HepG2 (cell line): ENCODE measurements around the gene BCO2. TPM values are rescaled to one million over a fixed set of nuclear protein-coding genes. Genes with fewer than 3 reads are reported as not detected.

Source experiments
- ATAC-seq: fragments of 200-7000 bp; cut with Tn5 transposase; 3 replicates; pipeline ENCODE4 v1.9.1; 2020; ENCODE audit warnings: mild to moderate bottlenecking, moderate library complexity
- BruUV-seq: library from RNA; stranded (reverse); fragments of 400-500 nt; replicated peaks from 2 replicates; lab custom pipeline; 2021; lab: Mats Ljungman, UMichigan
- CTCF ChIA-PET: fragments of 300-600 bp; formaldehyde crosslinking; extraction: SDS; loops from one replicate; lab custom pipeline; 2021; ENCODE audit warnings: low total read pairs, inconsistent platforms, low intra/inter-chr PET ratio; lab: Yijun Ruan, JAX
- POLR2A ChIA-PET: fragments of 350-600 bp; sonication (Branson Sonifier 250); formaldehyde crosslinking; loops from one replicate; lab custom pipeline; 2020; ENCODE audit warnings: antibody characterized with exemption, inconsistent platforms; lab: Yijun Ruan, JAX
- DNase-seq: peaks from one replicate; pipeline ENCODE4 v3.0.0-alpha.2; 2015; ENCODE audit warnings: low spot score
- FAIRE-seq: peaks from 3 replicates; lab custom pipeline; 2011; peaks lifted over from hg19 to GRCh38; lab: Jason Lieb, UNC
- H2AFZ ChIP-seq: one replicate; pipeline ENCODE4 v1.6.1; 2011; ENCODE audit warnings: low read length, inconsistent platforms
- H3K27ac ChIP-seq: fragments of 300-600 bp; 3 replicates; pipeline ENCODE4 v1.8.0; 2011; ENCODE audit warnings: mixed run types, mild to moderate bottlenecking, mixed read lengths, low read length, inconsistent platforms; ENCODE audit not compliant: insufficient read depth; ENCODE audit errors: extremely low read length
- H3K27me3 ChIP-seq, 2 experiments: fragments of 200-600 bp in 1 of 2; 2 replicates in 1 of 2; 3 replicates in 1 of 2; pipeline versions ENCODE4 v1.6.0 to v1.8.0; 2011; ENCODE audit warnings: low read length in 2 of 2, mild to moderate bottlenecking in 2 of 2, moderate library complexity in 2 of 2, inconsistent platforms in 1 of 2; ENCODE audit not compliant: insufficient read depth in 2 of 2, control insufficient read depth in 1 of 2
- H3K36me3 ChIP-seq, 2 experiments: fragments of 200-600 bp in 1 of 2; replicated peaks in 1 of 2; 2 replicates in 1 of 2; 3 replicates in 1 of 2; pipeline versions ENCODE4 v1.5.1 to v1.8.0; 2011; ENCODE audit warnings: low read length in 2 of 2, inconsistent platforms in 1 of 2; ENCODE audit not compliant: insufficient read depth in 2 of 2, control insufficient read depth in 1 of 2
- H3K4me1 ChIP-seq: 2 replicates; pipeline ENCODE4 v1.5.1; 2012; ENCODE audit warnings: low read length, inconsistent platforms; ENCODE audit not compliant: insufficient read depth
- H3K4me2 ChIP-seq: 2 replicates; pipeline ENCODE4 v1.6.0; 2011; ENCODE audit warnings: low read depth, low read length, inconsistent platforms
- H3K4me3 ChIP-seq, 3 experiments: fragments of 200-600 bp in 1 of 3; sonication (generic), shearing (Covaris generic) in 1 of 3; replicated peaks in 1 of 3; 2 replicates each; pipeline ENCODE4 v1.5.1; 2011 to 2016; ENCODE audit warnings: low read length in 3 of 3, inconsistent platforms in 2 of 3, low read depth in 2 of 3, mild to moderate bottlenecking in 2 of 3, control low read depth in 1 of 3, mixed read lengths in 1 of 3; ENCODE audit not compliant: insufficient read depth in 1 of 3
- H3K79me2 ChIP-seq: one replicate; pipeline ENCODE4 v1.6.1; 2011; ENCODE audit warnings: low read length, inconsistent platforms; ENCODE audit not compliant: insufficient read depth
- H3K9ac ChIP-seq: 2 replicates; pipeline ENCODE4 v1.6.0; 2011; ENCODE audit warnings: mild to moderate bottlenecking, low read depth, low read length, inconsistent platforms; ENCODE audit not compliant: insufficient read depth
- H3K9me3 ChIP-seq: 2 replicates; pipeline ENCODE4 v1.5.1; 2012; ENCODE audit warnings: mild to moderate bottlenecking, low read length
- H4K20me1 ChIP-seq: 2 replicates; pipeline ENCODE4 v1.6.0; 2011; ENCODE audit warnings: inconsistent platforms, mild to moderate bottlenecking, low read length, moderate library complexity; ENCODE audit not compliant: insufficient read depth
- FOXK1 ChIP-seq: sonication (generic); formaldehyde crosslinking; IDR thresholded peaks from 2 replicates; pipeline ENCODE4 v1.4.0; 2020; ENCODE audit warnings: low read depth, missing genetic modification reagents, borderline replicate concordance
- HNRNPH1 ChIP-seq: fragments of 200-400 bp; formaldehyde crosslinking; optimal IDR thresholded peaks from 2 replicates; pipeline ENCODE3; 2017; ENCODE audit warnings: mild to moderate bottlenecking, low read depth, low read length
- POLR2G ChIP-seq: fragments of 200-400 bp; formaldehyde crosslinking; IDR thresholded peaks from 2 replicates; pipeline ENCODE4 v1.6.1; 2018; ENCODE audit warnings: mild to moderate bottlenecking, low read depth, low read length, moderate library complexity
- SIX1 ChIP-seq: sonication (generic); formaldehyde crosslinking; IDR thresholded peaks from 2 replicates; pipeline ENCODE4 v1.4.0; 2020; ENCODE audit warnings: missing genetic modification reagents, borderline replicate concordance
- SRSF9 ChIP-seq: fragments of 200-400 bp; formaldehyde crosslinking; IDR thresholded peaks from 2 replicates; pipeline ENCODE4 v1.6.1; 2018; ENCODE audit warnings: borderline replicate concordance, mild to moderate bottlenecking, low read depth, low read length; ENCODE audit not compliant: insufficient read depth, poor library complexity, severe bottlenecking
- STAT5B ChIP-seq: sonication (generic); formaldehyde crosslinking; IDR thresholded peaks from 2 replicates; pipeline ENCODE4 v1.4.0; 2020; ENCODE audit warnings: missing genetic modification reagents
- TRIM22 ChIP-seq: fragments of 450-650 bp; IDR thresholded peaks from 2 replicates; pipeline ENCODE4 v1.6.1; 2017
- TRIM24 ChIP-seq: sonication (generic); formaldehyde crosslinking; IDR thresholded peaks from 2 replicates; pipeline ENCODE4 v1.8.0; 2022; ENCODE audit warnings: mild to moderate bottlenecking, missing genetic modification reagents
- ZNF230 ChIP-seq: sonication (generic); formaldehyde crosslinking; IDR thresholded peaks from 2 replicates; pipeline ENCODE4 v1.4.0; 2020; ENCODE audit warnings: mild to moderate bottlenecking, missing genetic modification reagents
- ZNF292 ChIP-seq: sonication (generic); formaldehyde crosslinking; IDR thresholded peaks from 2 replicates; pipeline ENCODE4 v1.8.1; 2022; ENCODE audit warnings: mild to moderate bottlenecking, low read depth, missing genetic modification reagents, borderline replicate concordance
- ZNF501 ChIP-seq: sonication (generic); formaldehyde crosslinking; IDR thresholded peaks from 2 replicates; pipeline ENCODE4 v1.5.1; 2020; ENCODE audit warnings: mild to moderate bottlenecking, moderate library complexity, missing genetic modification reagents
- ZNF713 ChIP-seq: sonication (generic); formaldehyde crosslinking; IDR thresholded peaks from 2 replicates; pipeline ENCODE4 v1.4.0; 2020; ENCODE audit warnings: mild to moderate bottlenecking, missing genetic modification reagents
- WGBS: methylation state at CpG from one replicate; pipeline ENCODE4 v1.1.6; 2017; ENCODE audit warnings: low lambda C conversion rate; 5-methylcytosine and 5-hydroxymethylcytosine counted together
- in situ Hi-C: cut with HindIII; loops from 2 replicates; pipeline ENCODE4 v1.10.0; 2017; ENCODE audit warnings: low pct_unique_long_range_greater_than_20kb; ENCODE audit not compliant: extremely low pct_ligation_motif_present
- intact Hi-C: fragments of 100-400 bp; cut with micrococcal nuclease; formaldehyde crosslinking; loops from one replicate; pipeline ENCODE4 v1.10.0; 2022; ENCODE audit not compliant: unreplicated experiment
- polyA plus RNA-seq, 8 experiments: library from polyadenylated mRNA; depleted of rRNA in 3 of 8; stranded (reverse) in 7 of 8; unstranded in 1 of 8; fragments of >200 nt; fragmentation: Illumina TruSeq in 4 of 8; extraction: Trizol in 4 of 8; gene quantifications; 2 replicates each; pipeline versions ENCODE4 v1.2.1 to v1.2.3, GENCODE V29; 2011 to 2016; ENCODE audit warnings: low read depth in 4 of 8, missing spikeins in 1 of 8, mixed read lengths in 1 of 8; ENCODE audit not compliant: insufficient read depth in 1 of 8
- total RNA-seq, 5 experiments: library from RNA; depleted of rRNA; stranded (reverse); fragments of >200 nt; fragmentation: Illumina TruSeq; extraction: Trizol; gene quantifications; 2 replicates each; pipeline ENCODE4 v1.2.3, GENCODE V29; 2016; ENCODE audit warnings: low read depth in 1 of 5
- TF ChIP-seq, protein P1 (sequence below): sonication (generic); formaldehyde crosslinking; IDR thresholded peaks from 2 replicates; pipeline ENCODE4 v1.8.0; 2022; ENCODE audit warnings: mild to moderate bottlenecking, missing genetic modification reagents, moderate library complexity
- TF ChIP-seq, protein P2 (sequence below): IDR thresholded peaks from 2 replicates; pipeline ENCODE4 v1.6.1; 2016; ENCODE audit warnings: missing compliant biosample characterization, missing genetic modification reagents, borderline replicate concordance

Gene BCO2
- total and polyA plus RNA-seq, 2 of the 13 experiments (the other 11 are each of a cell fraction or from before 2014, with no cell fraction given), result 0.38 to 0.58 TPM

DNA sequence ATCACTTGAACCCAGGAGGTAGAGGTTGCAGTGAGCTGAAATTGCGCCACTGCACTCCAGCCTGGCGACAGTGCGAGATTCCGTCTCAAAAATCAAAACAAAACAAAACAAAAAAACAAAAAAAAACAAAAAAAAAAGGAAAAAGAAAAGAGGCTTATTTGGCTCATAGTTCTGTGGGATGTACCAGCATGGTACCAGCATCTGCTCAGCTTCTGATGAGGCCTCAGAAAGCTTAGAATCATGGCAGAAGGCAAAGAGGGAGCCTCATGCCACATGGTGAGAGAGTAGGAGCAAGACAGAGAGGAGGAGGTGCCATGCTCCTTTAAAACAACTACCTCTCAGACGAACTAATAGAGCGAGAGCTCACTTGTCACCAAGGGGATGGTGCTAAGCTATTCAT, 40.3 kb downstream of the BCO2 start:
- in situ Hi-C loops, result loop anchor here (10.0 kb wide), 1 partner anchor 339 kb away; no protein-coding TSS in a partner anchor
- no peak for TF ChIP-seq SIX1 (CRISPR knock-in tag)
- TF ChIP-seq TRIM22, result no peak
- no peak for TF ChIP-seq ZNF292 (CRISPR knock-in tag)
- TF ChIP-seq HNRNPH1, result no peak
- no peak for TF ChIP-seq STAT5B (CRISPR knock-in tag)
- TF ChIP-seq, protein P1, sequence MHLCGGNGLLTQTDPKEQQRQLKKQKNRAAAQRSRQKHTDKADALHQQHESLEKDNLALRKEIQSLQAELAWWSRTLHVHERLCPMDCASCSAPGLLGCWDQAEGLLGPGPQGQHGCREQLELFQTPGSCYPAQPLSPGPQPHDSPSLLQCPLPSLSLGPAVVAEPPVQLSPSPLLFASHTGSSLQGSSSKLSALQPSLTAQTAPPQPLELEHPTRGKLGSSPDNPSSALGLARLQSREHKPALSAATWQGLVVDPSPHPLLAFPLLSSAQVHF, result no peak
- no peak for TF ChIP-seq ZNF230
- TF ChIP-seq SRSF9, result no peak
- no peak for TF ChIP-seq FOXK1 (CRISPR knock-in tag)
- TF ChIP-seq ZNF501 (CRISPR knock-in tag), result no peak
- no peak for TF ChIP-seq ZNF713 (CRISPR knock-in tag)
- TF ChIP-seq, protein P2, sequence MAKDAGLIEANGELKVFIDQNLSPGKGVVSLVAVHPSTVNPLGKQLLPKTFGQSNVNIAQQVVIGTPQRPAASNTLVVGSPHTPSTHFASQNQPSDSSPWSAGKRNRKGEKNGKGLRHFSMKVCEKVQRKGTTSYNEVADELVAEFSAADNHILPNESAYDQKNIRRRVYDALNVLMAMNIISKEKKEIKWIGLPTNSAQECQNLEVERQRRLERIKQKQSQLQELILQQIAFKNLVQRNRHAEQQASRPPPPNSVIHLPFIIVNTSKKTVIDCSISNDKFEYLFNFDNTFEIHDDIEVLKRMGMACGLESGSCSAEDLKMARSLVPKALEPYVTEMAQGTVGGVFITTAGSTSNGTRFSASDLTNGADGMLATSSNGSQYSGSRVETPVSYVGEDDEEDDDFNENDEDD (CRISPR knock-in tag), result no peak
- TF ChIP-seq POLR2G, result no peak
- TF ChIP-seq TRIM24 (CRISPR knock-in tag), result no peak
- Histone ChIP-seq H3K27ac (no peak overlapping the region), H3K9me3 (no peaks in the 10 kb centered on the region), H3K9ac (no peak overlapping the region), H4K20me1 (no peaks in the 10 kb centered on the region), H3K4me1 (peaks cover 20% of the 10 kb centered on the region), H3K4me2 (no peak overlapping the region), H2AFZ (no peak overlapping the region), H3K27me3 (no peaks in the 10 kb centered on the region), H3K79me2 (no peaks in the 10 kb centered on the region), H3K36me3 (no peaks in the 10 kb centered on the region), H3K4me3 (no peak overlapping the region)
- intact Hi-C loops, result loop anchor here (10.0 kb wide), 1 partner anchor 1069 kb away; no protein-coding TSS in a partner anchor
- no peak for ATAC-seq
- 83% methylated on average over 6 of the region's 6 CpGs for WGBS
- no peak for DNase-seq
- no peak for FAIRE-seq
- POLR2A ChIA-PET, result no interaction called here
- CTCF ChIA-PET, result no interaction called here
- no TSS peak for BruUV-seq
